Ramos (cell line): Measurements from ENCODE around the gene FARS2.
"Not testable (repeated sequence)": the region's sequence is repeated elsewhere in the genome, so short reads cannot be mapped to it uniquely, and the experiment has no call there.

Source experiments
- in situ Hi-C: fragments of 300-500 bp; cut with MboI; formaldehyde crosslinking; loops from one replicate; pipeline ENCODE4 v1.14.3; 2022; ENCODE audit warnings: low sequenced_read_pairs; ENCODE audit not compliant: unreplicated experiment

FARS2 gene

DNA sequence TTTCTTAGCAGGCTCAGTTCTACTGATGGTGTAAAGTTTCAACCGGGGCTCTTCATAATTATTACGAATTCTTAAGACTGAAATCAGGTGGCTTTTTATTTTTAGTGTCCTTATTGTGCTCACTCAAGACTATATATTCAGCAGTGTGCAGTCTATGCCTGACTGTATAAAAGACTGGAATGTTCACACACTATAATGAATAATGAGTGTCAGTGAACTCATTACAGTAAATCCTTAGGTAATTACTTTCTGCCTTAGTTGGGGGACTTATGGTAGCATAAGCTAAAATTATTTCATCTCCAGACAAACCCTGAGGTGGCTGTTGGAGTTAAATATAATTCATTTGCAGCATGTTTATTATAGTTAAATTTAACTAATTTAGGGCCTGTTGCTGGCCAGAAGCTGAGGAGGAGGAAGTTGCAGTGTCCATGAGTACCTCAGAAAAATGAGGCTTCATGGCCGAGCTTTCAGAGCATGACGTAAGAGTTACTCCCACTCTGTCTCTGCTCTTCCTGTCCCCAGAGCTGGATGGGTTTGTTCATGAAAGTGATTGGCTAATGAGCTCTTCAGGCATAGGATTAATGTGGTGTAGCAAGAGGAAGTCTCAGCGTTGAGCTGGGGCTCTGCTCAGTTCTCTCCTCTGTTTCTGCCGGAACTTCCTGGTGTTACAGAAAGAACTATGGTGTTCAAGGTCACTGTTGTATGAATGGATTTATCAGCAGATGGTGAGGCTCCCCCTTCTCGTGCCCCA, 409.7 kb downstream of the FARS2 start:
- in situ Hi-C loops, result no loop called here

DNA sequence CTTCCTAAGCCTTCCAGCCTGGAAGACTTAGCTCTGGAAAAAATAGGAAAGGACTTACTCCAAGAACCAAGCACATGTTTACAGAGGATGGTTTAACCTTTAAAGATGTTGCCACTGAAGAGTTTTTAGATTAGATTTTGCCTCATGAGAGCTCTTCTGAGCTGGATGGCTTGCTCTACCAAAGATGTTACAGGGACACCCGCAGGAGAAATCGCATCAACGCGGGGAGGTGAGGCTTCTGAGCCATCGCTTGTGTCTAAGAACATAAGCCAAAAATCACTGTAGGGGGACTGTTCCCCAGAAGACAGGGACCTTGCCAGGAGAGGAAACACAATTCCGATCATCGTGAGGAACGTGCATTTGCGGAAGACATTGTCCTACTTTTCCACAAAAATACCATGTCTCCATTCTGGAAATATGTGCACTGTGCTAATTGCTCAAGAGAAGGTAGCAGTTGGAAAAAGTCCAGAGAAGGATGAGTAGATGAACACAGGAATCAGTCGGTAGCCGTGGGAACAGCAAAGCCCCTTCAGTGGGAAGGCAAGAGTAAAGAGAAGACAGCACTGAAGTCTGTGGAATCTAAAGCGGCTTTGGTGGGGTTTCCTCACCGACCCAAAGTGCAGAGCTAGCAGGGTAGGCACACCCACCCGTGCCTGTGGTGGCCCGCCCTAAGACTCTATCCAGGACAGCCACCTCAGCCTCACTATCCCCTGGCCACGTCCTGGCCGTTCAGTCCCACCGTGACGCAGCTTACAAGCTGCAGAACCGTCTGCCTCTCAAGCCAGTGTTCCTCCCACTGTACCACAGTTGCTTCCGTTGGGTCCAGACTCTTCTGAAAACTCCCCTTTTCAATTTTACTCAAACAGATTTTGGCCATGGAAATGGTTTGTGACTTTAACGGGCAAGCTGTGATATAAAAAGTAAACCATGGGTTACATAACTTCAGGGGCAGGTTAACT, 410.6 kb downstream of the FARS2 start:
- in situ Hi-C loops, result no loop called here

DNA sequence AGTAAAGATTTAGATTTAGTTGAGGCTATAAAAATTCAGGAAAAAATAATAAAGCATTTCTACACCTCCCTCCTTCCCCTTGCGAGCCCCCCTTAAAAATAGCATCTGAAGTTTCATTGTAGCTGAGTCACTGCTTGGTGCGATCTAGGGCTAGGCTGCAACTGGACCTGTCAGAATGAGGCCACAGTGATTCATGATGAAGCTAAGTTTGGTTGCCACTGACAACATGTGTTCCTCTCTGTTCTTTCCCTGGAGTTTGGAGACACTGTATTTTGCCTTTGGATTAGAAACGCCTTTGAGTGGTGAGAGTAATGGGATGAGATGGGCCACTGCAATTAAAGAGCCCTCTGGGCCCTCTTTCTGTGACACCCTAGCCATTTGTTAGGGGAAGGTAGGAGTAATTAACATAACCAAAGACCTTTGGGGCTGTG, 411.3 kb downstream of the FARS2 start:
- in situ Hi-C loops, result no loop called here

DNA sequence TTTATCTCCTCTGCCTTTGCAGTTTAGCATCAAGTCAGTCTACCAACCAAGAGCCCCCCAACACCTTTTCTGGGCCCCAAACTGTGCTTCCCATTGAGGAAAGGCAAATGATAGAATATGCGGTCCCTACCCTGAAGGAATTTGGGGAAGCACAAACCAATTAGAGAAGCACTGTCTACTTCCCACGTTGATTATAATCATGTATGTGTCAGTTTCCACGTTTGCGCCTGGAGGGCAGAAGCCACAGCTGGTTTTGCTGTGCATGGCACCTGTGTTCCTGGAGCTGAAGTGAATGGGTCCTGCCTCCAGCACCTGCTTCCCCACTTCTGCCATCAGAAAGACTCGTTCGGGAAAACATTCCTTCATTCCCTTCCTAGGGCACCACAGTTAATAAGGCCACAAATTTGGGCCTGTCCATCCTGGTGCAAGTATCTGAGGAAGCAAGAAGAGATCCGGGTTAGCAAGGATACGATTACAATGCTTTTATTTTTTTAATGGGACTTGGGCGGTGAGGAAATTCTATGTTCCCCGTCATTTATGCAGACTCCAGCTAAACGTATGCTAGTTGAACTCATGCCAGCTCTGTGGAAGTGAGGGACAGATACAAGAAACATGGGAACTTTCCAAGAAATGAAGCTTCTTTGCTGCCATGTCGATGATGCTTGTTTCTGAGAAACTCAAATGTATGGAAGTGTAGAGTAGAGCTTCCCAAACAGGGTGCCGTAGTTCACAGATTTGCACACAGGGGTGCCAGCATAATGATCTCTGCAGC, 411.9 kb downstream of the FARS2 start:
- in situ Hi-C loops, result no loop called here

DNA sequence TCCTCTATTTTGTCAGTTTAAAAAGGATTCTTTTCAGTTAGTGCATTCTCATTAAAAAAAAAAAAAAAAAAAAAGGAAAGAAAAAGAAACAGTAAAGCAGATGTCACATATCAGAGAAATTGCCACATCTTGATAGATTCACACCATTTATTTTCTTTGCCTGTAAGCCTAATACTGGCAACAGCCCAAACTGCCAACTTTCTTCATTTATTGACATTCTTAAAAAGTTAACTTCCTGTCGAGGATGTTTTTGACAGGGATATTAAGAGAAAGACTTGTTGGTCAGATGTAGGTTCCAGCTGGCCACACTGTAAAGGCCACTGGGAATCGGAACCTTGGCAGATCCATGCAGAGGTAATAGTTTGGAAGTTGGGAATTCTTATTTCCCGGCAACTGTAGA, 412.8 kb downstream of the FARS2 start:
- in situ Hi-C loops, result no loop called here

DNA sequence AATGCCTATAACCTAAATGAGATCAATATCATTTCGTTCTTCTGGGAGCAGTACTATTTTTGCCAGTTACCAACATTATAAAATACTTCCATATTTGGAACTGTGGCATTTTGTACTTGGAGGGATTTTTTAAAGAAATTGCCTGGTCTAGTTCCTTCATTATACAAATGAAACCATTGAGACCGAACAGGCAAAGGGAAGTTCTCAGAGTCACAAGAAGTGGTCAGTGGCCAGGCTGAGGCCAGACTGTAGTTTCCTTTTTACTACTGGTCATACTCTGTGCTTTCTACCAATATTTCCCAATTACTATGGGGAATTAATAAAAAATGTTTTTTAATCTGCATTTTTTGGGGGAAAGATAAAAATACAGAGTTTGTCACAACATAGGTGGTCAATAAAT, 413.4 kb downstream of the FARS2 start:
- in situ Hi-C loops, result no loop called here

DNA sequence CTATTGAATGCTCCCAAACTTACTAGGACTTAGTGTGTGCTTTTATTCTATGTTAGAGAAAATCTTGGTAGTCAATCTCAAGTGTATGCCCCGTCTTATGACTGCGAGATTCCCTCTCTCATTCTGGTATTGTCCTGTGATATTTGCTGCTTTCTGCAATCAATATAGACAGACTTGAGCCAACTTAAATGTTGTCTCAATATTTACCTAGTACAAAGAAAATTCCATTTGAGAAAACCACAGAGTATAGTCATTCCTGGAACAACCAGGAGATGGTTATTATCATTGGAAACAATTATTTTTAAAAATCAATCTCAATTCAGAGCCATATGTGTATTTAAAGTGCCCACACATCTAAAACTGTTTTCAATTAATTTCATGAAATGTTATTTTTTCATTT, 415.4 kb downstream of the FARS2 start:
- in situ Hi-C loops, result no loop called here

DNA sequence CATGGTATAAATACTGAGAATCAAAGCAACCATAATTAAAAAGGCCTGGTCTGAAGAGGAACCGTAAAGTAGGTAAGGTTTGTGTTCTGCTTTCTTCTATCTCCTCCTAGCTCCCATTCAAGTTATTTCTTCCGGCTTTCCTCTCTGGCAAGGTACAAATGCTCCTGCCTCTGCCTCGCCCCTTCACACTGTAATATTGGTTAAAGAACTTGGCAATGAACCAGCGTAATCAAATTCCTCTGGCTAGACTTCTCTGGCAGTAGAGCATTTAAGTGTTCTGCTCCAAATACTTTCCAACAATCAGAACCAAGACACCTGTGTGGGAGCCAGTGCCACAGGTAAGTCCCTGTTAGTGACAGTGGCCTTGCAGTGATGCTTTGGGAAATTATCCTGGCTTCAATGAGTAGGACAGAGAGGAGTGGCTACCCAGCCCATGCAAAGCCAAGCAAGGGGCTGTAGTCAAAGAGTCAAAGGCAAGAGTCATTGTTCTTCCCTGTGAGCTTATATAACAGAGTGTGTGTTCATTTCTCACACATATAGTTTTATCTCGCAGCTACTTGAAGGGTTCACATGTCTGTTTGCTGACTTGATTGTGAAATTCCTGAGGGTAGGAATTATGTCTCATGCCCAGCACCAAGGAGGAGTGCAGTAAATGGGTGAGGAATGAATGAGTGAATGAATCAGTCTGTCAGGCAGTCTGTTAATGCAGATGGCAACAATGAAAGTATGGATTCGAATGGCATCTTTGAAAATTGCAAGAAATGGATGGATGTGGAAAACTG, 416.1 kb downstream of the FARS2 start:
- in situ Hi-C loops, result no loop called here

DNA sequence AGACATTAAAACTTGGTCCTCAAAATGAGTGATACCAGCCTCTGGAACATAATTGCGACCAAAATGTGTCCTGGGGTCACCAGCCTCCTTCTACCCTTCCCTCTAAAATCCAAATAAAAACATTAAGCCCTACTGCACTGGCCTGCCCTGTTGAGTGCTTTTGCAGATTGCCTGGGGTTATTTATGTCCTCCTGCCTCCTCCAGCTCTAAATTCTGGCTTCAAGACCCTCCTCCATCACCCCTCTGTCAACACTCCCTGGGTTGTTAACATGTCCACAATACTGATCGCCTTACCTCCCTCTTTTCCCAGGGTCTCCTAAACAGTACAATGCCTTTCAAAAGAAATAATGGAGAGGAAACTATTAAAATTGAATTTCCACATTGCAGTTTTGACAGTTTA, 418.0 kb downstream of the FARS2 start:
- in situ Hi-C loops, result no loop called here

DNA sequence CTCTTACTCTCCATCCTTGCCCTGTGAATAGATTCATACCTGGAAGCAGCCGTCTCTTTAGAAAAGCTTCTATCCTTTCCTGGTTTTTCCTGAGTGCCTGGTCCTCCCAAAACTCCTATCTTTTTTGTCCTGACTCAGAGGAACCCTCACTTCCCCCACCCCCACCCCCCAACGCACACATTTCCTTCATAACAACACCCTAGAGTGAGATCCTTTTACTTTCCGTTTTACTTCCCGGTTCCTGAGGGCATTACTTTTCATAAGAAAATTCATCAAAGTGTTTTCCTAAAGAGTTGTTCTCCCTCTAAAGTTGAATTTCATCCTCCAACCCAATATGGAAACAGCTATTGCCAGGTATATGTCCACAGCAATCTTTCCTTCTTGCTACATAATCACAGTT, 418.4 kb downstream of the FARS2 start:
- in situ Hi-C loops, result no loop called here

DNA sequence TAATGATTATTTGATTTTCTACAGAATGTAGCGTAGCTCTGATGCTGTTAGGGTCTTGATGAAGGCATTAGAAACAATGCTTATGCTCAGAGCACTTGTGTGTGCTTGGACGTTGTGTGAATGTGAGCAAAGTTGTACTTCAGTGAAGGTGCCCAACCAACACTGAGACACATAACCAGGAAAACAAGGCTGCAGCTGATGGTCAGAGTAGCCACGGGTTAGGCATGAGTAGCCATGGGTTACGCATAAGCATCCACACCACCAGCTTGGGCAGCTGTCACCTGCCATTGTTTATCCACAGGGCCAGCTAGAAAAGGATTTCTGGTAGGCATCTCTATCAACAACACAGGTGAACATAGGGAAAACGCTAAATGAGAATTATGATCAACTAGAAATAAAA, 418.8 kb downstream of the FARS2 start:
- in situ Hi-C loops, result no loop called here

DNA sequence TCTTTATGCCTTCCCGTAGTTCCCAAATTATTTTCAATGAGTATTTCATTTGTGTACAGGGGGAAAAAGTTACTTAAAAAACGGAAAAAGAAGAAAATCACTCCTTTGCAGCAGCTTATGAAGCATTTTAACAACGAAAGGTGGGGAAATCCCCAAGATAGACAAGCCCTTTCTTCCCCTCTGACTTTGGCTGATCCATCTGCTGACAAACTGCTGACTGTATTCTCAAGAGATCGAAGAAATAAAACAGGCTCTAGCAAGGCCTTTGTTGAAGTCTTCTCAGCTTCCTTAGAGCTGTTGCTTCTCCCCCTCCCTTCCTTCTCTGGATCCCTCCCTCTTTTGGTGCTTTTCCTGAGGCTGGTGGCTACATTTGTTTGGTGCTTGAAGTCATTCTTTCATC, 420.2 kb downstream of the FARS2 start:
- in situ Hi-C loops, result no loop called here

DNA sequence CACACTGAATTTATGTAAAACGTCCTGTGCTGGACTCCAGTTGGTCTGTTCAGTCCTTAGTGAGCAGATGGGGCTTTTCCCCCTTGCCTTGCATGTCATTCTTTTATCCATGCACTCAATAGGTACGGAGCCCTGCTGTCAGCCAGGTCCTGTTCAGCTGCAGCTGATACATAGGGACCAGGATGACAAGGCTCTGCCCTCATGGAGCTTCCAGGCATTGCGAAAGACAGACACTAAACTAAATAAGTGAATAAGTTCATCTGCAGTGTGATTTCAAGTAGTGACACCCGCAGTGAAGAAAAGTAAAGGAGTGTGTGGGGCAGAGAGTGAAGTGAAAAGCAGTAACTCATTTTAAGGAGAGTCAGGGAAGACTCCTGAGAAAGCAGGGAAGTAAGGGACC, 421.2 kb downstream of the FARS2 start:
- in situ Hi-C loops, result no loop called here

DNA sequence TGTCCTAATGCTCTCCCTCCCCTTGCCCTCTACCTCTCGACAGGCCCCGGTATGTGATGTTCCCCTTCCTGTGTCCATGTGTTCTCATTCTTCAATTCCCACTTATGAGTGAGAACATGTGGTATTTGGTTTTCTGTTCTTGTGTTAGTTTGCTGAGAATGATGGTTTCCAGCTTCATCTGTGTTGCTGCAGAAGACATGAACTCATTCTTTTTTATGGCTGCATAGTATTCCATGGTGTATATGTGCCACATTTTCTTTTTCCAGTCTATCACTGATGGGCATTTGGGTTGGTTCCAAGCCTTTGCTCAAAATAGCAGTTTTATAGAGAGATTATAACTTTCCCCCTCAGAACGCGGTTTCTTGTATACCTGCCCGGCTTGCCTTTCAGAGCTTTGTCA, 422.4 kb downstream of the FARS2 start:
- in situ Hi-C loops, result not testable (repeated sequence)

DNA sequence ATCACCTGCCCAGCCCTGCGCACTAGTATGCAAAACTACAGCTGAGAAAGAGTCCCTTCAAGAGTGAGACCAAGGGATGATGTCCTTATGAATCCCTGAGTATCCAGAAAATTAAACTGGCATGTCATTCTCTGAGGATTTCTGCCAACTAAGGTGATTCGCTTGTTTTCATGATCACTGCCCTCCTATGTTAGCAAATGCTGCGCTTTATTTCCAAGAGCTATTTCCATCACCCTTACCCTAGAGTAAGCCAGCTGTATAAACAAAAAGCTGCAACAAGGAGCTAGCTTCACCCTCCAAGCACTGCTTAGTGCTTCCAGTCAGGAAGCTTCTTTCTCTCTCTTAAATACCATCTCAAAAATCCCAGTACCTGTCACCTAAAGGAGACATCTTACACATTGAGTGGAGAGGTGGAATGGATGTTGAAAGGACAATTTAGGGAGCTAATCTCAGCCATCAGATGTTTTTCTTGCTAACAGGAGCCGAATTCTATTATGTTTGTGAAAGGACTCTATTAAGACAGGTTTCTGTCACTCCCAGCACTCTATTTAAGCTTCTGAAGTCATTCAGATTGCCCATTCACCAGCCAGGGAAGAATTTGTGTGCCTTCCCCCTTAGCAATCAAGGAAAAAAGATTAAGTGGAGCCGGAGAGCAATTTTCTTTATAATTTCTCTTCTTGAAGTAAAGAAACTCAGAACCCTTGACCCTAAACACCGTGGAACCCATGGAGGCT, 423.2 kb downstream of the FARS2 start:
- in situ Hi-C loops, result no loop called here

DNA sequence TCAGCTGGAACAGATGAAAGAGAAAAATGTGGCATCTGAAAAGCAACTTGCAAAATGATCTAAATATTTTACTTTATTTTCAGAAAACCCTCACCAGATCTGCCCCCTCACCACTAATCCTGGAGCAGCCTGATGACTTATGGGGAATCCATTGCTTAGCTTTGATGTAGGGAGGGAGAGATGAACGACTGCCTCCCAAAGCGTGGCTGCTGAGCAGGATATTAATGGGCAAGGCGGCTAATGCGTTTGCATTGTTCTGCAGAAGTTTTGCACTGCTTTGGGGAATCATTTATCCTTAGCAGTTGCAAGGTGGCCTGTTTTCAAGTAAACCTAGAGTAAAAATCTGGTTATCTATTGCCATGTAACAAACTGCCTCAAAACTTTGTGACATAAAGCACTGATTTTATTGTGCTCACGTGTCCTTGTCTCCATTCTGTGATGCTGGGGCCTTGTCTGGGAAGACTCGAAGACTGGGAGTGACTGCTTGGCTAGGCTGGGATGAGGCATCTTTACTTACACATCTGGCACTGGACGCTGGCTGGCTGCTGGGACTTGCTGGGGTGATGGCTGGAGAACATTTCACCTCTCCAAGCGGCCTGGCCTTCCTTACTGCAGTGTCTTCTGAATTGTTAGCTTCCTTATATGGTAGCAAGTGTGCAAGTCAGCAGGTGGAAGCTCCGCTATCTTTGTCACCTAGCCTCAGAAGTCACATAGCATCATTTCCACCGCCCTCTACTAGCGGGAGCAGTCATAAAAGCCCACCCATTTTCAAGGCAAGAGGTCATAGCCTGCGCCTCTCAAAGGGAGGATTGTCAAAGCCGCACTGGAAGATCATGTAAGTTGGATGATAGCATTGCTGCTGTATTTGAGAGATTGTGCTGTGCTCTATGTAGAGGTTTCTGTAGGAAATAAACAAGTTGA, 432.2 kb downstream of the FARS2 start:
- in situ Hi-C loops, result no loop called here

DNA sequence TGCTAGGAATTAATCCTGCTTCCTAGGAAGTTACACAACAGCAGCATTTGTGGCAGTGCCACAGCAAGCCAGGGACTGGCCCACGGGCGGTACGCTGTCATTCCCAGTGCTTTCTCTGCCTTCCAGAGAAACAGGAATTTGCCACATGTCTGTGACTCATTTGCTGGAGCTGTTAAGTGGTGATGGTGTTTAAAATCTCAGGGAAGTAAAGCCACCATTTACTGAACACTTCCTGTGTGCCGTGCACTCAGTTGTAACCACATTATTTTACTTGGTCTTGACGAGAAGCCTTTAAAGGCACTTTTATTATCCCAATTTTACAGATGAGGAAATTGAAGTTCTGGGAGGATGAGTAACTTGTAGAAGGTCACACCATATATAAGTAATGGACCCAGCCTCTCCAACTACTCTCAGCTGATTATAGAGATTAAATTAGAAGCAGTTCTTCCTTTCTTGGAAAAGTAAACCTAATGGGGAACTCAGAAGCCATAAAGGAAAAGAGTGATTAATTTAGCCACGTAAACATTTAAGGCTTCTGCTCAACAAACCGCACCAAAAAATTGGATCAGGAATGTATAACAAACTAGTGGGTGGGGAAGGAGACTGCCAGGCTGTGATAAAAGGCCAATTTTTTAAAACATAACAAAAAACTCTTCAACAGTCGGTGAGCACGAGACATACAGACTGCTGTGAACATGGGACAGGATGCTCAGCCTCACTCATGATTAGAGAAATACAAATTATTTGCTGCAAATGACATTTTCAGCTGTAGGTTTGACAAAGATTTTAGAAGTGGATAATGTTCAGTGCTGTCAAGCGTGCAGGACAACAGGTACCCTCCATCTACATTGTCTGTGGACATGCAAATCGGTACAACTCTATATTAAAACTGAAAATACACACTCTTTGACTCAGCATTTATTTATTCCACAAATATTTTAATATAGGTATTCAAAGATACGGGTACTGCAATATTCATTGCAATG, 434.2 kb downstream of the FARS2 start:
- in situ Hi-C loops, result no loop called here
